Osteocyte (in vitro differentiated cells): ENCODE measurements around the gene ANAPC5. TPM values are rescaled to one million over a fixed set of nuclear protein-coding genes. Genes with fewer than 3 reads are reported as not detected.
"Not testable (repeated sequence)": the region's sequence is repeated elsewhere in the genome, so short reads cannot be mapped to it uniquely, and the experiment has no call there.

Experiments used
- DNase-seq: peaks from one replicate; pipeline ENCODE4 v3.0.0; 2021; ENCODE audit warnings: mixed read lengths; ENCODE audit not compliant: unreplicated experiment; ENCODE audit errors: extremely low spot score
- H3K27ac Mint-ChIP-seq: one replicate; pipeline ENCODE4 v1.8.0; 2021; ENCODE audit warnings: mild to moderate bottlenecking, mixed read lengths; ENCODE audit not compliant: unreplicated experiment
- H3K27me3 Mint-ChIP-seq: one replicate; pipeline ENCODE4 v1.8.0; 2021; ENCODE audit warnings: mixed read lengths; ENCODE audit not compliant: unreplicated experiment
- H3K36me3 Mint-ChIP-seq: one replicate; pipeline ENCODE4 v1.8.0; 2021; ENCODE audit warnings: mixed read lengths; ENCODE audit not compliant: unreplicated experiment
- H3K4me1 Mint-ChIP-seq: one replicate; pipeline ENCODE4 v1.8.0; 2021; ENCODE audit warnings: mixed read lengths; ENCODE audit not compliant: unreplicated experiment
- H3K4me3 Mint-ChIP-seq: one replicate; pipeline ENCODE4 v1.8.0; 2021; ENCODE audit warnings: mild to moderate bottlenecking, moderate library complexity, mixed read lengths; ENCODE audit not compliant: unreplicated experiment
- H3K9me3 Mint-ChIP-seq: one replicate; pipeline ENCODE4 v1.8.0; 2021; ENCODE audit warnings: mixed read lengths; ENCODE audit not compliant: unreplicated experiment
- CTCF ChIP-seq: fragments of 200-600 bp; sonication (generic); IDR thresholded peaks from 2 replicates; pipeline ENCODE4 v1.5.0; 2021; ENCODE audit warnings: antibody characterized with exemption, mild to moderate bottlenecking, moderate library complexity
- total RNA-seq: library from RNA; stranded (reverse); gene quantifications from 2 replicates; pipeline ENCODE4 v1.2.1, GENCODE V29; 2021

ANAPC5 gene
- total RNA-seq, 1 donor from 2014 or later = 130 TPM

GRCh38 chr12:121299662-121300061 is 52.5 kb downstream of the ANAPC5 start:
- H3K27ac Mint-ChIP-seq = no peak overlapping the region
- peaks cover 12% of the 10 kb centered on the region for H3K4me1 Mint-ChIP-seq
- H3K9me3 Mint-ChIP-seq = no peaks in the 10 kb centered on the region
- no peak for TF ChIP-seq CTCF
- no peak overlapping the region for H3K4me3 Mint-ChIP-seq
- no peak for DNase-seq
- H3K36me3 Mint-ChIP-seq = no peaks in the 10 kb centered on the region
- H3K27me3 Mint-ChIP-seq = peaks cover 2% of the 10 kb centered on the region

DNA sequence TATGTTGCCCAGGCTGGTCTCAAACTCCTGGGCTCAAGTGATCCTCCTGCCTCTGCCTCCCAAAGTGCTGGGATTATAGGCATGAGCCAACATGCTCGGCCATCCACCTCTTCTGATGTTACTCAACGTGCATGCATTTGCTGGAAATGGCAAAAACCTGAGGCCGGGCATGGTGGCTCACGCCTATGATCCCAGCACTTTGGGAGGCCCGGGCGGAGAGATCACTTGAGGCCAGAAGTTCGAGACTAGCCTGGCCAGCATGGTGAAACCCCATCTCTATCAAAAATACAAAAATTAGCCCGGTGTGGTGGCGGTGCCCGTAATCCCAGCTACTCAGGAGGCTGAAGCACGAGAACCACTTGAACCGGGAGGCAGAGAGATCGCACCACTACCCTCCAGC is 53.8 kb downstream of the ANAPC5 start:
- peaks cover 12% of the 10 kb centered on the region for H3K4me1 Mint-ChIP-seq

DNA sequence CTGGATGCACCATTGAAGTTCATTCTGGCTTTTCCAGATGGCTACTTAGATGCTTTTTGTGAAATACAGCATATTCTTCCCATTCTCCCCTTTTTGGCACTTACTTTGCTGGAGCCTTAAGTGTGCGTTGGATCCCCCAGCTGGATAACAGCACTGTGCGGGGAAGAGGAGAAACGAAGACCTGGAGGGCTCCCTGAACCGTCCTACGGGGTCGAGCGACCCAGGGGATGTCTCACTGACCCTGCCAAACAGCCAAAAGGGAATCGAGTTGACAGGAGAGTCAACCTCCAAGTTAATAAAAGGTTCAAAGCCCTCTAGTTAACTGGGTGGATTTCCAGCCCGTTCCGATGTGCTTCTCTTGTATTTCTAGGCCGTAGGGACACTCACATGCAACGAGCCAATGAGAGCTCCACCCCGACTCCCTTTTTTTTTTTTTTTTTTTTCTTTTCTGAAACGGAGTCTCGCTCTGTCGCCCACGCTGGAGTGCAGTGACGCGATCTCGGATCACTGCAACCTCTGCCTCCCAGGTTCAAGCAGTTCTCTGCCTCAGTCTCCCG is 54.7 kb downstream of the ANAPC5 start:
- TF ChIP-seq CTCF = no peak
- peaks cover 2% of the 10 kb centered on the region for H3K27me3 Mint-ChIP-seq
- H3K4me3 Mint-ChIP-seq = peak overlapping the region; percentile 72
- peak overlapping the region; percentile 71 for H3K27ac Mint-ChIP-seq
- no peaks in the 10 kb centered on the region for H3K36me3 Mint-ChIP-seq
- no peaks in the 10 kb centered on the region for H3K9me3 Mint-ChIP-seq
- H3K4me1 Mint-ChIP-seq = peaks cover 12% of the 10 kb centered on the region
- DNase-seq = no peak

More for the DNA sequence above, 53.8 kb downstream of the ANAPC5 start:
- DNase-seq, H3K4me3 Mint-ChIP-seq, H3K27me3 Mint-ChIP-seq, H3K9me3 Mint-ChIP-seq, H3K36me3 Mint-ChIP-seq, H3K27ac Mint-ChIP-seq: not testable (repeated sequence)

GRCh38 chr12:121296618-121297434 is 55.4 kb downstream of the ANAPC5 start, which contains the start of gene CAMKK2:
TSS of gene CAMKK2 (minus strand) at chr12:121296709. CDS start at chr12:121274526, 22,183 bp downstream.
- H3K4me3 Mint-ChIP-seq = peak within 1 kb of the TSS; percentile 84
- H3K4me1 Mint-ChIP-seq = peaks cover 12% of the 10 kb centered on the region
- peaks cover under 1% of the 10 kb centered on the region for H3K27me3 Mint-ChIP-seq
- DNase-seq = peak; percentile 95
- peak within 1 kb of the TSS; percentile 71 for H3K27ac Mint-ChIP-seq
- TF ChIP-seq CTCF = peak; percentile 8
- H3K9me3 Mint-ChIP-seq = no peaks in the 10 kb centered on the region
- H3K36me3 Mint-ChIP-seq = no peaks in the 10 kb centered on the region

DNA sequence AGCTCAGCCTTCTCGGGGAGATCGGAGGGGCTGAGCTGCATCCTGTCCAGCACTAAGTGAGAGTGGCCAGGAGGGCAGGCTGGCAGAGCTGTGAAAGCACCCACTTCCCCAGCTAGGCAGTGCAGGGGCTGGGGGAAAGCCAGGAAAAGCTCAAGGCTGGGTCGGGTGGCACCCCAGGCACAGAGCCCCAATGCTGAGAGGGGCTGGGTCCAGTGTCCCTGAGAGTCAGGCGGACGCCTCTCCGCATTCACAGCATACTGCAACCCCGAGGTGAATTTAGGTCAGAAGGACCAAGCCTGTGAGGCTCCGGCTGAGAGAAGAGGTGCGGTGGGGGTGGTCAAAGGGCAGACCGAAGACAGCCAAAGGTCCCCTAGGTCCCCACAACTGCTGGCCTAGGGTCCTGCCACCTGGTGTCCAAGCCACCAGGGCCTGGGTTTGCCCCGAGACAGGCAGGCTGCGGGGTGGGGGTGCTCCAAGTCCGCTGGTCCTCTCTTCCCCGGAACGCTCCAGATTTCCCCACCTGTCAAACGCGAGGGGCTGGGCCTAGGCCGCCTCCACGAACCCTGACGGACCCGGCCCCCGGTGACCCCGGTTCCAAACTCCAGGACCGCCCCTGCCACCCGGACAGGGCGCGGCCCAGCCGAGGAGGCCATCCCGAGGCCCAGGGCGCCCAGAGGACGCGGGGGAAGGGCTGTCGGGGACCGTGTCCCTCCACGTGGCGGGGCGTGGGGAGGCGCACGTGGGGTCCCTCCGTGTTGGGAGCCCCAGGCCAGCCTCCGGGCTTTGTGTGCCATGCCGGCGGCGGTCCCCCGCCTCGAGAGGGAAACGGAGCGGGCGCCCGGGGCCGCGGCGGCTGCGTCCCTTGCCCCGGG is 56.2 kb downstream of the ANAPC5 start:
- no peak for TF ChIP-seq CTCF
- Mint-ChIP-seq H3K36me3 (peaks cover 3% of the 10 kb centered on the region), H3K9me3 (no peaks in the 10 kb centered on the region), H3K4me1 (peaks cover 12% of the 10 kb centered on the region), H3K27ac (peak overlapping the region; percentile 50), H3K27me3 (no peaks in the 10 kb centered on the region), H3K4me3 (peak overlapping the region; percentile 84)
- DNase-seq = no peak
